HG03097 (cell line): ENCODE data around the gene UMODL1.

Source experiments
- ATAC-seq: cut with Tn5 transposase; IDR thresholded peaks from one replicate; pipeline ENCODE4 v1.9.1; 2021; ENCODE audit not compliant: unreplicated experiment, low FRiP score

UMODL1 gene

DNA sequence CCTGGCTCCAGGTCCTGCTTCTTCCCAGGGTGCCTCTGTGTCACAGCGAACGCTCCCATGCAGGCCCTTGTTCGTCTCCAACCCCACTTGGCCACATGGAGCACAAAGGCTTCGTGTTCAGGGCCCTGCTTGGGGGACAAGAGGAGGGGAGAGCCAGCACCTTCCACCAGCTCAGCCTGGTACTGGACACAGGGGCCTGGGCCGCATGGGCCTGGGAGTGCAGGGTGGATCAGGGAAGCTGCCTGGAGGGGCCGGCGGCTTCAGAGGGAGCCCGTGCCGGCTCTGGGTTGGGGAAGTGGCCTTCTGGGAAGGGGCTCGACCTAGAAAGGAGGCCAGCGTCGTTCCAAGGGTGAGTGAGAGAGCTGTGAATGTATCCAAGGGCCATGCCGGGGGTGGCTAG lies 53.0 kb downstream of the UMODL1 start:
- ATAC-seq, result no peak

DNA sequence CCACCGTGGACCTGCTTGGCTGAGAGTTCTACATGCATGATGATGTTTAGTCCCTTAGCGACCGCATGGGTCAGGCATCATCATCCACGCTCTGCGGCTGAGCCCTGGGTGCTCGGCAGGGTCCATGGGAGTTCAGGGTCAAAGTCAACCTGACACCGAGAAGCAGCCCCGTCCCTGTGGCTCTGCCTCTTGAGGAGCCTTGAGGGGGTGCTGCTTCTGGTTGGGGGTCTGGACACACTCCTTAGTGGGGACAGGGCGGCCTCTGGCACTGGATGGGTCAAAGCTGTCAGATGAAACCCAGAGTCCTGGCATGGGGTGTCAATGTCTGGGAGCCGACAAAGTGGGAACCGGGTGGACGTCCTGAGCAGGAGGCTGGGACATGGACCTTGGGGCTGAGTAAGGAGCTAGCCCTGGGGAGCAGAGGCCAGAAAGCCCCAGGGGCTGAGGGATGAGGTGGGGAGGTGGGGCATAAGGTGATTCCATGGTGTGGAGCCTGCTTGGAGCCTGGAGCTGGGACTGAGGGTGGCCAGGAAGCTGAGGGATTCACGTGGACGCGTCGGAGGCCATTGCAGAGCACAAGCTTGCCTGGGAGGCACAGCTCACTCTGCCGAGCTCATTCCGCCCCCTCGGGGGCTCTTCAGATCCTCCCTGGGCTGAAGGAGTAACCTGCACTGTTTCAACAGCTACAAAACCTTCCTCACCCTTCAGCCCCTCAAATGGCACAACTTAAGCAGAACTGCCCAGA lies 53.9 kb downstream of the UMODL1 start:
- ATAC-seq, result no peak

DNA sequence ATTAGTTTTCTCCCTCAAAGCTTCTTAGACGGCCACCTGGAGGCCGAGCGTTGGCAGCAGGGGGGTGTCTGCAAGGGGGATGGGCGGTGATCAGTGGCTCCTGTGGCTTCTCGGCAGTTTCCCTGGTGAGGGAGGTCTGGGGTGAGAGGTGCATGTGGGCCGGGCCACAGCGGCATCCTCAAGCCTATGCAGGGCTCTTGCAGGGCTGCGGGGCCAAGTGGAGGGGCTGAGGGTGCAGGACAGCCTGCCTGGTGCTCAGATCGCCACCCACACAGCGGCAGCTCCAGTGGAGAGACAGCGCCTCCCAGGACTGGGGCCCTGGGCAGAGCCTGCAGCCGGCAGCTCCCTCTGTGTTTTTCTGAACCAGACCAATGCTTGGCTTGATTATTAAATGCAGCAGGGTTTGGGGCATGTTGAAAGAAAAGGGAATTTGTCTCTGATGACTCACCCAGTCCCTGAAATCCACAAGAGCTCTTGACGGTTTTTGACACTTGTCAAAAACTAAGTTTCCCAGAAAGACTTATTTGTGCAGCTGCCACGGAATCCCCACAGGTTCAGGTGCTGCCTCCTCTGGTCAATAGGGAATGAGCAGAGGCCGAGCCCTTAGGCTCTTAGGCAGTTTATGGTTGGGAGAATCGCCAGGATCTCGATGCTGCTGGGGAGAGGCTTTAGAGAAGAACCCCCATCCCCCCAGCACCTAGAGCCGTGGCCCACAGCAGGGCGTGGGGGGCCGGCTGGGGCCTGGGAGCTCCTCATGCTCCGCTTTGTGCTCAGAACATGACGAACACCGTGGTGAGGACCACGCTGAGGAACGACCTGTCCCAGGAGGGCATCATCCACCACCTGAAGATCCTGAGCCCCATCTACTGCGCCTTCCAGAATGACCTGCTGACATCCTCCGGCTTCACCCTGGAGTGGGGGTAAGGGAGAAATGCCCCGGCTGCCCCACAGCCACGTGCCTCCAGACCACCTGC lies 54.7 kb downstream of the UMODL1 start:
- no peak for ATAC-seq

DNA sequence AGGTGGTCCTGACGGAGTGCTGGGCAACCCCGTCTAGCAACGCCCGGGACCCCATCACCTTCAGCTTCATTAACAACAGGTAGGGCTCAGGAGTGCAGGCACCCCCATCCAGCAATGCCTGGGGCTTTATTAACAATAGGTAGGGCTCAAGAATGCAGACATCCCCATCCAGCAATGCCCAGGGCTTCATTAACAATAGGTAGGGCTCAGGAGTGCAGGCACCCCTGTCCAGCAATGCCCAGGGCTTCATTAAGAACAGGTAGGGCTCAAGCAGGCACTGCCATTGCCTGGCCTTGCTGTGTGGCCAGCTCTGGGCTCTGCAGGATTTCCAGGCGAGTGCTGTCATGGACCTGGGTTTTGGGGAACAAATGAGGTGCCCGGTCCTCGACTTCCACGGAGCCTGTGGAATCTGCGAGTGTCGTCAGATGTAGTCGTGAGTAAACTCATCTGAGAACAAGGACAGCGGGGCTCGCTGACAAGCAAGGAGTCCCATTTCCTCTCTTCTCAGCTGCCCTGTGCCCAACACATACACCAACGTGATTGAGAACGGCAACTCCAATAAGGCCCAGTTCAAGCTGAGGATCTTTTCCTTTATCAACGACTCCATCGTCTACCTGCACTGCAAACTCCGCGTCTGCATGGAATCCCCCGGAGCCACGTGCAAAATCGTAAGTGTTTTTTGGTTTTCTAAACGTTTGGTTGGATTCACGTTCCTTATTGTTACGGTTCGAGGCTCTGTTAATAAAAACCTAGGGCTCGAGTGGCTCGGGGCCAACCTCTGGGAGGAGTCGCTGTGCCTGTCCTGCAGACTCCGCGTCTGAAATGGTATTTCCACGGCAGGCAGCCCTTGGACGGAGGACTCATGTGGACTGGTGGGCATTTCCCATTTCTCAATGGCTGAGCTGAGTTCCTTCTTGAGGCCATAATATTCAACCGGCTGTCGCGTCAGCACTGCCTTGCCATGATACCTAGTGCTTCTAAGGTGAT lies 56.3 kb downstream of the UMODL1 start:
- ATAC-seq, result no peak

GRCh38 chr21:42129300-42130266 lies 58.5 kb downstream of the UMODL1 start:
- ATAC-seq, result no peak

DNA sequence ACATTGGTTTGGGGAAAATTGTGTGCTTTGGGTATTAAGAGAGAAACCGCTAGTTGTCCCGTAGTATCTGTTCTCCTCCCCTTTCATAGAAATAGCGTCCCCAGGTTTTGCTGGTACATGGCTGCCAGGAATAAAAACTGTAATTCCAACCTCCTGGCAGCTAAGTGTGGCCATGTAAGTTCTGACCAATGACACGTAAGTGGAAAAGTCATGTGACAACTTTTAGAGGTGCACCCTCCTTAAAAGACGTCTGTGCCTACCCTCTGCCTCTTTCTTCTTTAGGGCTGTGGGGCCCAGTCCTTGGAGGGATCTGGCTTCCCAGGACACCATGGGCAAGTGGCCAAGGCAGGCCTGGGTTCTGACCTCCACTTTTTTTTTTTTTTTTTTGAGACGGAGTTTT lies 59.3 kb downstream of the UMODL1 start:
- ATAC-seq, result no peak

DNA sequence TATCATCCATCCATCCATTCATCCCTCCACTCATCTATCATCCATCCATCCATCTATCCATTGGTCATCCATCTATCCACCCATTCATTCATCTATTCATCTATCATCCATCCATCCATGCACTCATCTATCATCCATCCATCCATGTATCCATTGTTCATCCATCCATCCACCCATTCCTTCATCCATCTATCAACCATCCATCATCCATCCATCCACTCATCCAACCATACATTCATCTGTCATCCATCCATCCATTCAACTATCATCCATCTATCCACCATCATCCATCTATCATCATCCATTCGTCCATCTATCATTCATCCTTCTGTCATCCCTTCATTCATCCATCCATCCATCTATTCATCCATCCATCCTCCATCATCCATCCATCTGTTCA lies 61.1 kb downstream of the UMODL1 start:
- no peak for ATAC-seq

GRCh38 chr21:42133131-42133530 lies 62.0 kb downstream of the UMODL1 start:
- no peak for ATAC-seq

DNA sequence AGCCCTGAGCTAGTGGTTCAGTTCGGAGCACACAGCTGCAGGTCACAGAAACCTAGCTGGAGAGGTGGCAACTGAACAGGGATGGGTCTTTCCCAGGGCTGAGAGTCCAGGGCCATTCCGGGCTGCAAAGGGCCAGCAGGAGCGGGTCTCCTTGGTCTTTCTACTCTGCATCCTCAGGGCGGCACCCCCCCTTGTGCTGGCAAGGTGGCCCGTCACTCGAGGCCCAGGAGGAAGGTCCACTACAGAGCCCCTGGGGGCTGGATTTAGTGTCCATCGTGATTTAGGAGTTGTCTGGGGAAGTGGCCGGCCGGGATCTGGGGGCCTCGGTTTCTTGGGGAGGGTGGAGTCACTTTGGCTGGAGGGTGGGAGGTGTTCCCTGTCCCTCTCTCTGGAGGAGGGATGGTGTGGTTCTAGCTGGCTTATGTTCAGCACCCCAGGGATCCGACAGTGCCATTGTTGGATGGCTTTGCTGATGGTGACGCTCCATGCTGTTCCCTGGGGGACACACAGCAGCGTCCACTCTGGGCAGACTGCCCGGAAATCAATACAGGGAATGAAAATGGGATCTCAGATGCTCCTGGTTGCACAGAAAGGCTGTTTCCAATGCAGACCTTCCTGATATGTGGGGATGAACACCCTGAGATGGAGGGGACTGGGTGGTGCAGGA lies 64.4 kb downstream of the UMODL1 start:
- ATAC-seq, result no peak

GRCh38 chr21:42137191-42137904 lies 66.2 kb downstream of the UMODL1 start:
- ATAC-seq, result no peak

- no peak for ATAC-seq
These were observed 69.2 kb downstream of the UMODL1 start for GRCh38 chr21:42140196-42140934.

- ATAC-seq, result no peak
These were observed 70.5 kb downstream of the UMODL1 start for GRCh38 chr21:42141643-42142042.

GRCh38 chr21:42142141-42142540 lies 71.0 kb downstream of the UMODL1 start:
- ATAC-seq, result no peak

GRCh38 chr21:42142627-42143026 lies 71.5 kb downstream of the UMODL1 start:
- ATAC-seq, result no peak

- ATAC-seq, result no peak
These were observed 72.0 kb downstream of the UMODL1 start for GRCh38 chr21:42143111-42143510.

DNA sequence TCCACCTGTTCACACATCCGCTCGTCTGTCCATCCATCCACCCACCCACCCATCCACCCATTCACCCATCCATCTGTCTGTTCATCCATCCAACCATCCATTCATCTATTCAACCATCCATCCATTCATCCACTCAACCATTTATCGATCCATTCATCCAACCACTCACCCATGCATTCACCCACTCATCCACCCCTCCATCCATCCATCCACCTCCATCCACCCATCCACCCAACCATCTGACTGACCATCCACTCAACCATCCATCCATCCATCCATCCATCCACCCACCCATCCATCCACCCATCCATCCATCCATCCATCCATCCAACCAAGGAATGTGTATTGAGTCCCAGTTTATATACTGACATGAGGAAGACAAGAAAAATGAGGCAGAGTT lies 73.1 kb downstream of the UMODL1 start:
- no peak for ATAC-seq

DNA sequence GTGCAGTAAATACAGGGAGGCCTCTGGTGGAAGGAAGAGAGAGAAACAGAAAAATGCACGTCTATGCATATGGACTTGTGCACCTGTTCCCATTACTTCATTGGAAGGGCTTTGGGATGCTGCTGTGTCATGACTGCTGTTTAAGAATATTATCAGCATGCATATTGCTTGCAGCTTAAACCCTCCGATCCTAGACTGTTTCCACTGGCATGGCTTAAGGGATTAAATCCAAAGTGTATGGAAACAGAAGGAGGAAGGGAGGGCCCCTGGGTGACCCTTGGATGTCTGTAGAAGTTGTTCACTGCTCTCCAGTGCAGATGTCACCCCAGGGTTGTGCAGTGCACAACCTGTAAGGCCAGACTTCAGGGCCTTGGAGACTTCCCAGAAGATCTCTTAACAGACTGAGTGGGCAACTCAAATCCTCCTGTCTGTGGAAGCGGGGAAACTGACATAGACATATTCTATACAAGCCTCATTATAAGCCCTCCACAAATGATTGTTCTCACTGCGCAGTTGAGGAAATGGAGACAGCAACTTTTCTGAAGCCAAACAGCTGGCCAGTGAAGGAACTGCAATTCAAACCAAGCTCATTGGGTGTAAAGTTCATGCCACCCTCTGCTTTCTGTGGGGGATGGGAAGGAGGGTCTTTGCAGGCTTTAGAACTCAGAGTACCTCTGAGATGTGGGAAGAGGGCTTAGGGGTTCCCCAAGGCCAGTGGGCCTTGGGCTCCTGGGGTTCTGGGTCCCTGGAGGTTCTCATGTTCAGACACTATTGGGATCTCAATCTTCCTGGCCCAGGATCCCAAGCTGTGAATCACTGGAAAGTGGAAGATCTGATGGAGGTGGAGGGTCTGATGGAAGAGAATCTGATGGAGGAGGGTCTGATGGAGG lies 73.8 kb downstream of the UMODL1 start:
- no peak for ATAC-seq
